ENCODE results near the gene TBX10. TPM values are rescaled to one million over a fixed set of nuclear protein-coding genes. Genes with fewer than 3 reads are reported as not detected.
A peak's percentile ranks its signal among the peaks of the same experiment; 100 is the strongest.

Gene TBX10
- total RNA-seq, 4 donors from 2014 or later = not detected

DNA sequence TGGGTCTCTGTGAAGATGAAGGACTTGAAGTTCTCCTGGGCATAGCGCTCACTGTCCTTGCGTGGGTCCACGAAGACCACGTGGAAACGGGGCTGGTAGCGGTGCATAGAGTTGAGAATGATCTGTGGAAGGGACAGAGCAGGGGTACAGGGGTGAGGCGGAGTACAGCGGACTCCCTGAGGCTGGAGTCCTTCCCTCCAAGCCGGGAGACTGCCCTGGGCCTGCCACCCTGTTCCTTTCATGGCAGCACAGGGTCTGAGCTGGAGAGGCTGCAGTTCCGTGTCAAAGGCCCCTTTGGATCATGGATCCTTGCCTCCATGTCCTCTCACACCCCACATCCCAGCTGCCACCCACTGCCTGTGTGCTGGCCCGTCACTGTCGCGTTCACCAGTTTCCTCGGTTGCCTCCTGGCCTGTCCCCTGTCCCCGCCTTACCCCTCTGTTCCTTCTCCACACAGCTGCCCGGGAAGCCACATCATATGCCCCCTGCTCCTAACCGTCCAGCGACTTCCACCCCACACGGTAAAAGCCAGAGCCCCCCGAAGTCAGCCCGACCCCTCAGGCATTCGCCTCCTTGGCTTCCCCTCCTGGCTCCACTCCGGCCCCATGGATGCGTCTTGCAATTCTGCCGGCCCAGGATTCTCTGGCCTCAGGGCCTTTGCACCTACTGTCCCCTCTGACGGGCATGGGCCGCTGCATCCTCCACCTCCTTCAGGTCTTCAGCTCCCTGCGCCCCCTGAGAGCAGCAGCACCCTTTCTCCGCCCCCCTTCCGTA lies 6.4 kb downstream of the TBX10 start:
- H3K27ac ChIP-seq = no peak overlapping the region
- TF ChIP-seq POLR2A (IDR thresholded peaks at IDR 0.05) = no peak
- TF ChIP-seq, protein P1, sequence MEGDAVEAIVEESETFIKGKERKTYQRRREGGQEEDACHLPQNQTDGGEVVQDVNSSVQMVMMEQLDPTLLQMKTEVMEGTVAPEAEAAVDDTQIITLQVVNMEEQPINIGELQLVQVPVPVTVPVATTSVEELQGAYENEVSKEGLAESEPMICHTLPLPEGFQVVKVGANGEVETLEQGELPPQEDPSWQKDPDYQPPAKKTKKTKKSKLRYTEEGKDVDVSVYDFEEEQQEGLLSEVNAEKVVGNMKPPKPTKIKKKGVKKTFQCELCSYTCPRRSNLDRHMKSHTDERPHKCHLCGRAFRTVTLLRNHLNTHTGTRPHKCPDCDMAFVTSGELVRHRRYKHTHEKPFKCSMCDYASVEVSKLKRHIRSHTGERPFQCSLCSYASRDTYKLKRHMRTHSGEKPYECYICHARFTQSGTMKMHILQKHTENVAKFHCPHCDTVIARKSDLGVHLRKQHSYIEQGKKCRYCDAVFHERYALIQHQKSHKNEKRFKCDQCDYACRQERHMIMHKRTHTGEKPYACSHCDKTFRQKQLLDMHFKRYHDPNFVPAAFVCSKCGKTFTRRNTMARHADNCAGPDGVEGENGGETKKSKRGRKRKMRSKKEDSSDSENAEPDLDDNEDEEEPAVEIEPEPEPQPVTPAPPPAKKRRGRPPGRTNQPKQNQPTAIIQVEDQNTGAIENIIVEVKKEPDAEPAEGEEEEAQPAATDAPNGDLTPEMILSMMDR (IDR thresholded peaks at IDR 0.05 in 4 of 5, conservative IDR thresholded peaks at IDR 0.05 in 1 of 5) = no peak
- DNase-seq = no peak
- no peaks in the 10 kb centered on the region for H3K36me3 ChIP-seq
- in situ Hi-C loops (cut with MboI; ENCODE audit: low sequenced_read_pairs in 4 of 4) (no loop called here), intact Hi-C loops (cut with DNase I; ENCODE audit: low total_unique reads) (loop anchor here (5.0 kb wide), 1 partner anchor 174 kb away; no protein-coding TSS in a partner anchor)
- H3K27me3 ChIP-seq = no peaks in the 10 kb centered on the region
- peaks cover 5% of the 10 kb centered on the region in 2 donors for H3K4me1 ChIP-seq
- H3K4me3 ChIP-seq = no peak overlapping the region
- no peak for ATAC-seq
- no peaks in the 10 kb centered on the region for H3K9me3 ChIP-seq

DNA sequence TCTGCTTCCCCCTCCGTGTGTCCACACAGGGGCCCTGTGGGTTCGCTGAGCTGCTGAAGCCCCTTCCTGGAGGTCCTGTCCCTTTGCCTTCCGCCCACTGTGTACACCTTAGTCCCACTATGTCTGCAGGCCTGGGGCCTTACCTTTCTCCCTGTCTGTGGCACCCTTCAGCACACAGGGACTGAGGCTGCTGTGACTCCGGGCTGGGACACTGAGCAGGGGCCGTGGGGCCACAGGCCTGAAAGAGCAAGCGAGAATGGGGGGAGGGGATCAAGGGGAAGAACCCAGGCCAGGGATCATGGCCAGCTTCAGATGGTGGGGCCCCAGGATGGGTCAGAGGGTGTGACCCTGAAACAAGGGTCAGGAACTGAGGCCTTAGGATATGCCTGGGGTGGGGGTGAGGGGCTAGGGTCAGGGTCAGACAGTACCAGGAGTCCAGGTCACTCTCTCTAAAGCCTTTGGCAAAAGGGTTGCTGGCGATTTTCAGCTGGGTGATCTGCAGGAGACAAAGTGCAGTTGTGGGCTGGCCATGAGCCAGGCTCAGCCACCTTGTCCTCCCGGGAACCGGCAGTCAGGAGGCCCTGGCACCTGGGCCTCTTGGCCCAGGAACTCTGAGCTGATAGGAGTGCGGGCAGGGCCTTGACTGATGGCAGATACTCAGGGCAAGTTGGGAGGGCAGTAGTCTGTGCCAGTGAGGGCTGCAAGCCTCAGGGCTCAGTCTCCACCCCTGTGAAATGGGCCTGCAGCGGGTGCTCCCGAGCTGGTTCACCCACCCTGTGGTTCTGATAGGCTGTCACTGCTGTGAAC lies 7.2 kb downstream of the TBX10 start:
- ATAC-seq = no peak
- intact Hi-C loops (cut with DNase I; ENCODE audit: low total_unique reads) (loop anchor here (5.0 kb wide), 1 partner anchor 175 kb away; no protein-coding TSS in a partner anchor), in situ Hi-C loops (cut with MboI; ENCODE audit: low sequenced_read_pairs in 4 of 4) (no loop called here)
- no peaks in the 10 kb centered on the region for H3K9me3 ChIP-seq
- no peak overlapping the region for H3K4me3 ChIP-seq
- H3K4me1 ChIP-seq = peaks cover 5% of the 10 kb centered on the region in 2 donors
- H3K27me3 ChIP-seq = no peaks in the 10 kb centered on the region
- no peak overlapping the region for H3K27ac ChIP-seq
- peak in 1 of 2 donors; percentile 2 for DNase-seq
- no peaks in the 10 kb centered on the region for H3K36me3 ChIP-seq
- TF ChIP-seq, protein P1 (IDR thresholded peaks at IDR 0.05 in 4 of 5, conservative IDR thresholded peaks at IDR 0.05 in 1 of 5) = no peak
- no peak for TF ChIP-seq POLR2A (IDR thresholded peaks at IDR 0.05)

GRCh38 chr11:67631853-67632174 lies 7.7 kb downstream of the TBX10 start:
- no peaks in the 10 kb centered on the region for H3K36me3 ChIP-seq
- H3K4me1 ChIP-seq = peaks cover 5% of the 10 kb centered on the region in 2 donors
- H3K27ac ChIP-seq = no peak overlapping the region
- H3K9me3 ChIP-seq = no peaks in the 10 kb centered on the region
- no peak for TF ChIP-seq POLR2A (IDR thresholded peaks at IDR 0.05)
- TF ChIP-seq, protein P1 (IDR thresholded peaks at IDR 0.05 in 4 of 5, conservative IDR thresholded peaks at IDR 0.05 in 1 of 5) = no peak
- DNase-seq (no peak), ATAC-seq (no peak)
- H3K27me3 ChIP-seq = no peaks in the 10 kb centered on the region
- in situ Hi-C loops (cut with MboI; ENCODE audit: low sequenced_read_pairs in 4 of 4) (no loop called here), intact Hi-C loops (cut with DNase I; ENCODE audit: low total_unique reads) (loop anchor here (5.0 kb wide), 1 partner anchor 175 kb away; no protein-coding TSS in a partner anchor)
- H3K4me3 ChIP-seq = no peak overlapping the region

- in situ Hi-C loops (cut with MboI; ENCODE audit: low sequenced_read_pairs in 4 of 4) (no loop called here), intact Hi-C loops (cut with DNase I; ENCODE audit: low total_unique reads) (loop anchor here (5.0 kb wide), 1 partner anchor 176 kb away; no protein-coding TSS in a partner anchor)
- peak overlapping the region in 1 of 4 donors; percentile 91 for H3K27ac ChIP-seq
- no peaks in the 10 kb centered on the region for H3K9me3 ChIP-seq
- peaks cover 5% of the 10 kb centered on the region in 2 donors for H3K4me1 ChIP-seq
- ATAC-seq = no peak
- no peaks in the 10 kb centered on the region for H3K36me3 ChIP-seq
- H3K27me3 ChIP-seq = no peaks in the 10 kb centered on the region
- TF ChIP-seq POLR2A (IDR thresholded peaks at IDR 0.05) = no peak
- TF ChIP-seq, protein P1 (IDR thresholded peaks at IDR 0.05 in 4 of 5, conservative IDR thresholded peaks at IDR 0.05 in 1 of 5) = no peak
- no peak overlapping the region for H3K4me3 ChIP-seq
- peak in 1 of 2 donors; percentile 1 for DNase-seq
Measured at GRCh38 chr11:67631411-67631810, 8.2 kb downstream of the TBX10 start.

All from gastrocnemius medialis (tissue), 4 donors.